ENCODE data around the gene TMEM221.

GRCh38 chr19:17409990-17410389 lies 38.5 kb downstream of the TMEM221 start:
- TF ChIP-seq, protein P1, sequence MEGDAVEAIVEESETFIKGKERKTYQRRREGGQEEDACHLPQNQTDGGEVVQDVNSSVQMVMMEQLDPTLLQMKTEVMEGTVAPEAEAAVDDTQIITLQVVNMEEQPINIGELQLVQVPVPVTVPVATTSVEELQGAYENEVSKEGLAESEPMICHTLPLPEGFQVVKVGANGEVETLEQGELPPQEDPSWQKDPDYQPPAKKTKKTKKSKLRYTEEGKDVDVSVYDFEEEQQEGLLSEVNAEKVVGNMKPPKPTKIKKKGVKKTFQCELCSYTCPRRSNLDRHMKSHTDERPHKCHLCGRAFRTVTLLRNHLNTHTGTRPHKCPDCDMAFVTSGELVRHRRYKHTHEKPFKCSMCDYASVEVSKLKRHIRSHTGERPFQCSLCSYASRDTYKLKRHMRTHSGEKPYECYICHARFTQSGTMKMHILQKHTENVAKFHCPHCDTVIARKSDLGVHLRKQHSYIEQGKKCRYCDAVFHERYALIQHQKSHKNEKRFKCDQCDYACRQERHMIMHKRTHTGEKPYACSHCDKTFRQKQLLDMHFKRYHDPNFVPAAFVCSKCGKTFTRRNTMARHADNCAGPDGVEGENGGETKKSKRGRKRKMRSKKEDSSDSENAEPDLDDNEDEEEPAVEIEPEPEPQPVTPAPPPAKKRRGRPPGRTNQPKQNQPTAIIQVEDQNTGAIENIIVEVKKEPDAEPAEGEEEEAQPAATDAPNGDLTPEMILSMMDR (IDR thresholded peaks at IDR 0.05) = no peak
- TF ChIP-seq POLR2AphosphoS5 (IDR thresholded peaks at IDR 0.05) = no peak
